Cardiac fibroblast (primary cell): ENCODE measurements around the gene RAB9A.
"Not testable (repeated sequence)": the region's sequence is repeated elsewhere in the genome, so short reads cannot be mapped to it uniquely, and the experiment has no call there.

Experiments
- DNase-seq, 2 donors: peaks; one replicate each; pipeline versions ENCODE4 v3.0.0 to v3.0.0-alpha.2; 2010; ENCODE audit warnings: low read depth in 2 of 2
- H3K4me3 ChIP-seq, 2 donors: replicated peaks in 1 of 2; 1 replicate in 1 of 2; 2 replicates in 1 of 2; pipeline ENCODE4 v1.5.1; 2011; ENCODE audit warnings: low read depth in 2 of 2, low read length in 2 of 2, mild to moderate bottlenecking in 2 of 2, moderate library complexity in 1 of 2
- CTCF ChIP-seq: IDR thresholded peaks from one replicate; pipeline ENCODE4 v1.5.1; 2011; ENCODE audit warnings: low read depth, mild to moderate bottlenecking, low read length, inconsistent platforms

Gene RAB9A

GRCh38 chrX:13721819-13722519 is 33.0 kb downstream of the RAB9A start:
- H3K4me3 ChIP-seq: no peak overlapping the region
- peak; percentile 51 to 58 for DNase-seq
- no peak for TF ChIP-seq CTCF

GRCh38 chrX:13724878-13725277 is 36.0 kb downstream of the RAB9A start:
- DNase-seq, H3K4me3 ChIP-seq: not testable (repeated sequence)

- not testable (repeated sequence) for H3K4me3 ChIP-seq
These were observed 37.7 kb downstream of the RAB9A start for GRCh38 chrX:13726583-13726982.

GRCh38 chrX:13730523-13730922 is 41.6 kb downstream of the RAB9A start:
- DNase-seq, H3K4me3 ChIP-seq: not testable (repeated sequence)

More at GRCh38 chrX:13726583-13726982, 37.7 kb downstream of the RAB9A start:
- DNase-seq: not testable (repeated sequence)

GRCh38 chrX:13732246-13733067 is 43.5 kb downstream of the RAB9A start:
- no peak overlapping the region for H3K4me3 ChIP-seq
- TF ChIP-seq CTCF: no peak
- peak in 1 of 2 donors; percentile 9 for DNase-seq

- peak overlapping the region; percentile 76 for H3K4me3 ChIP-seq
- no peak for TF ChIP-seq CTCF
These were observed 44.6 kb downstream of the RAB9A start for GRCh38 chrX:13733506-13733905.

GRCh38 chrX:13734278-13735172 is 45.6 kb downstream of the RAB9A start, which contains the start of the genes OFD1 and TRAPPC2:
Gene OFD1, plus strand, starts transcription at chrX:13734748. Its CDS starts 324 bp downstream, at chrX:13735072.
Gene TRAPPC2, minus strand, starts transcription at chrX:13734620. Its CDS starts 14,657 bp downstream, at chrX:13719963.
- H3K4me3 ChIP-seq: peak within 1 kb of the TSS; percentile 76
- TF ChIP-seq CTCF: no peak
- peak; percentile 94 to 96 for DNase-seq

More at GRCh38 chrX:13733506-13733905, 44.6 kb downstream of the RAB9A start:
- DNase-seq: no peak
